ENCODE results near the gene VPS25. TPM values are rescaled to one million over a fixed set of nuclear protein-coding genes. Genes with fewer than 3 reads are reported as not detected.

Gene VPS25
- total RNA-seq, 2 donors from 2014 or later = 18.5 to 24.2 TPM

- DNase-seq (ENCODE audit: low spot score) = no peak
- Histone ChIP-seq H3K4me1 (ENCODE audit: control insufficient read depth in 1 of 2, low read depth in 2 of 2) (peaks cover 2 to 5% of the 10 kb centered on the region in 2 donors), H3K27me3 (replicated peaks; ENCODE audit: insufficient read depth) (no peaks in the 10 kb centered on the region)
These were observed 24.1 kb upstream of the VPS25 start for GRCh38 chr17:42748908-42749798.

GRCh38 chr17:42750739-42751344 lies 22.4 kb upstream of the VPS25 start:
- Histone ChIP-seq H3K27ac (no peak overlapping the region), H3K4me1 (ENCODE audit: control insufficient read depth in 1 of 2, low read depth in 2 of 2) (peaks cover 0 to 2% of the 10 kb centered on the region in 2 donors), H3K27me3 (replicated peaks; ENCODE audit: insufficient read depth) (no peaks in the 10 kb centered on the region), H3K4me3 (no peak overlapping the region), H3K9me3 (no peaks in the 10 kb centered on the region), H3K36me3 (no peaks in the 10 kb centered on the region)
- DNase-seq (ENCODE audit: low spot score) = no peak
- ATAC-seq (ENCODE audit: insufficient number of reproducible peaks, low FRiP score, low read depth) = no peak
- TF ChIP-seq, protein P1, sequence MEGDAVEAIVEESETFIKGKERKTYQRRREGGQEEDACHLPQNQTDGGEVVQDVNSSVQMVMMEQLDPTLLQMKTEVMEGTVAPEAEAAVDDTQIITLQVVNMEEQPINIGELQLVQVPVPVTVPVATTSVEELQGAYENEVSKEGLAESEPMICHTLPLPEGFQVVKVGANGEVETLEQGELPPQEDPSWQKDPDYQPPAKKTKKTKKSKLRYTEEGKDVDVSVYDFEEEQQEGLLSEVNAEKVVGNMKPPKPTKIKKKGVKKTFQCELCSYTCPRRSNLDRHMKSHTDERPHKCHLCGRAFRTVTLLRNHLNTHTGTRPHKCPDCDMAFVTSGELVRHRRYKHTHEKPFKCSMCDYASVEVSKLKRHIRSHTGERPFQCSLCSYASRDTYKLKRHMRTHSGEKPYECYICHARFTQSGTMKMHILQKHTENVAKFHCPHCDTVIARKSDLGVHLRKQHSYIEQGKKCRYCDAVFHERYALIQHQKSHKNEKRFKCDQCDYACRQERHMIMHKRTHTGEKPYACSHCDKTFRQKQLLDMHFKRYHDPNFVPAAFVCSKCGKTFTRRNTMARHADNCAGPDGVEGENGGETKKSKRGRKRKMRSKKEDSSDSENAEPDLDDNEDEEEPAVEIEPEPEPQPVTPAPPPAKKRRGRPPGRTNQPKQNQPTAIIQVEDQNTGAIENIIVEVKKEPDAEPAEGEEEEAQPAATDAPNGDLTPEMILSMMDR (IDR thresholded peaks at IDR 0.05) = no peak

More at GRCh38 chr17:42748908-42749798, 24.1 kb upstream of the VPS25 start:
- no peak for ATAC-seq (ENCODE audit: insufficient number of reproducible peaks, low FRiP score, low read depth)
- H3K36me3 ChIP-seq = no peaks in the 10 kb centered on the region
- H3K9me3 ChIP-seq = no peaks in the 10 kb centered on the region
- H3K27ac ChIP-seq = no peak overlapping the region
- no peak overlapping the region for H3K4me3 ChIP-seq
- TF ChIP-seq, protein P1 (IDR thresholded peaks at IDR 0.05) = no peak

GRCh38 chr17:42751628-42752027 lies 21.6 kb upstream of the VPS25 start:
- Histone ChIP-seq H3K9me3 (no peaks in the 10 kb centered on the region), H3K4me1 (ENCODE audit: control insufficient read depth in 1 of 2, low read depth in 2 of 2) (peaks cover 0 to 2% of the 10 kb centered on the region in 2 donors), H3K27ac (no peak overlapping the region), H3K27me3 (replicated peaks; ENCODE audit: insufficient read depth) (no peaks in the 10 kb centered on the region), H3K4me3 (no peak overlapping the region), H3K36me3 (no peaks in the 10 kb centered on the region)
- TF ChIP-seq, protein P1 (IDR thresholded peaks at IDR 0.05) = no peak
- DNase-seq (ENCODE audit: low spot score) (no peak), ATAC-seq (ENCODE audit: insufficient number of reproducible peaks, low FRiP score, low read depth) (no peak)

- H3K4me3 ChIP-seq = no peak overlapping the region
- no peak overlapping the region for H3K27ac ChIP-seq
- TF ChIP-seq, protein P1 (IDR thresholded peaks at IDR 0.05) = no peak
- ATAC-seq (ENCODE audit: insufficient number of reproducible peaks, low FRiP score, low read depth) (no peak), DNase-seq (ENCODE audit: low spot score) (no peak)
- no peaks in the 10 kb centered on the region for H3K27me3 ChIP-seq (replicated peaks; ENCODE audit: insufficient read depth)
- H3K36me3 ChIP-seq = no peaks in the 10 kb centered on the region
- peaks cover 0 to 2% of the 10 kb centered on the region in 2 donors for H3K4me1 ChIP-seq (ENCODE audit: control insufficient read depth in 1 of 2, low read depth in 2 of 2)
- no peaks in the 10 kb centered on the region for H3K9me3 ChIP-seq
These were observed 18.5 kb upstream of the VPS25 start for GRCh38 chr17:42754782-42755181.

GRCh38 chr17:42759982-42760651 lies 13.1 kb upstream of the VPS25 start:
- H3K4me3 ChIP-seq = peak overlapping the region; percentile 72
- TF ChIP-seq, protein P1 (IDR thresholded peaks at IDR 0.05) = no peak
- ATAC-seq (ENCODE audit: insufficient number of reproducible peaks, low FRiP score, low read depth) (no peak), DNase-seq (ENCODE audit: low spot score) (no peak)
- H3K4me1 ChIP-seq (ENCODE audit: control insufficient read depth in 1 of 2, low read depth in 2 of 2) = peaks cover 3 to 14% of the 10 kb centered on the region in 2 donors
- no peaks in the 10 kb centered on the region for H3K9me3 ChIP-seq
- no peak overlapping the region for H3K27ac ChIP-seq
- H3K27me3 ChIP-seq (replicated peaks; ENCODE audit: insufficient read depth) = peaks cover 9% of the 10 kb centered on the region
- no peaks in the 10 kb centered on the region for H3K36me3 ChIP-seq

All from thoracic aorta (tissue), 2 donors.